ENCODE data around the gene CDC16. TPM values are rescaled to one million over a fixed set of nuclear protein-coding genes. Genes with fewer than 3 reads are reported as not detected.

CDC16 gene
- total and polyA plus RNA-seq, 2 of the 8 experiments (the other 6 are each of a cell fraction or from before 2014, with no cell fraction given), result 42.5 to 83.4 TPM

- Histone ChIP-seq H4K20me1 (replicated peaks in 1 of 2; ENCODE audit: control insufficient read depth in 1 of 2, insufficient read depth in 2 of 2, low read length in 2 of 2) (peaks cover 6 to 7% of the 10 kb centered on the region in 2 experiments), H3K14ac (ENCODE audit: insufficient read length) (no peak overlapping the region), H3K9me3 (ENCODE audit: insufficient read depth in 2 of 2, low read depth in 1 of 2, low read length in 1 of 2) (no peaks in the 10 kb centered on the region), H4K5ac (ENCODE audit: insufficient read length, low read depth, low read length) (no peak overlapping the region), H3K4me1 (replicated peaks in 1 of 4; ENCODE audit: control insufficient read depth in 3 of 4, insufficient read depth in 4 of 4, low read length in 3 of 4) (no peaks in the 10 kb centered on the region), H2BK12ac (ENCODE audit: low read depth, low read length) (no peak overlapping the region), H2AFZ (ENCODE audit: low read length) (no peak overlapping the region), H4K91ac (replicated peaks; ENCODE audit: insufficient read length, low read length) (no peak overlapping the region), H3K4ac (replicated peaks; ENCODE audit: insufficient read length, low read depth, low read length) (no peak overlapping the region), H3K79me1 (ENCODE audit: low read depth, low read length) (peaks cover 11% of the 10 kb centered on the region), H2BK5ac (ENCODE audit: low read depth, low read length) (no peak overlapping the region), H2BK15ac (ENCODE audit: low read length) (no peak overlapping the region), H3K4me3 (ENCODE audit: extremely low read depth in 1 of 4, insufficient read depth in 2 of 4, low read depth in 3 of 4, low read length in 4 of 4) (no peak overlapping the region), H4K8ac (ENCODE audit: extremely low read depth, insufficient read depth, low read length) (no peak overlapping the region), H3K23ac (ENCODE audit: insufficient read length) (no peak overlapping the region), H3K23me2 (ENCODE audit: low read depth, low read length) (no peaks in the 10 kb centered on the region), H3K79me2 (ENCODE audit: control insufficient read depth in 1 of 2, insufficient read depth in 2 of 2, low read length in 2 of 2) (peaks cover 0 to 25% of the 10 kb centered on the region in 2 experiments; a peak in 2 of 4 replicates), H2AK5ac (ENCODE audit: low read depth, low read length) (no peak overlapping the region), H2BK20ac (ENCODE audit: low read length) (no peak overlapping the region), H3K27ac (ENCODE audit: low read depth, low read length) (no peak overlapping the region), H2BK120ac (replicated peaks; ENCODE audit: low read depth, low read length) (no peak overlapping the region), H3K56ac (replicated peaks; ENCODE audit: insufficient read length, low read depth, low read length) (no peak overlapping the region), H3K36me3 (ENCODE audit: control insufficient read depth in 2 of 4, insufficient read depth in 4 of 4, low read length in 3 of 4) (peaks cover 12 to 57% (median 40%) of the 10 kb centered on the region in 4 experiments; a peak in 7 of 8 replicates), H3K27me3 (replicated peaks in 1 of 4; ENCODE audit: control insufficient read depth in 3 of 4, extremely low read depth in 1 of 4, insufficient read depth in 3 of 4, low read length in 3 of 4) (no peaks in the 10 kb centered on the region), H3K18ac (ENCODE audit: extremely low read depth, low read length) (no peak overlapping the region), H3K9ac (replicated peaks in 1 of 4; ENCODE audit: extremely low read depth in 1 of 4, low read depth in 3 of 4, low read length in 3 of 4) (no peak overlapping the region), H3K4me2 (ENCODE audit: insufficient read depth in 1 of 2, low read depth in 2 of 2, low read length in 2 of 2) (no peak overlapping the region)
- FAIRE-seq (no peak), DNase-seq (ENCODE audit: low read depth in 1 of 2, low spot score in 2 of 2) (no peak)
- CTCF ChIA-PET (ENCODE audit: partially characterized antibody), result interaction anchor here (1.6 kb wide), 1 partner anchor 44 kb away, joined by 4 read pairs; no protein-coding TSS in a partner anchor
- WGBS, 2 experiments (ENCODE audit: extremely low coverage in 1 of 2, insufficient coverage in 1 of 2, insufficient read length in 1 of 2, insufficient replicate concordance in 2 of 2, low coverage in 1 of 2, low lambda C conversion rate in 2 of 2, missing lambda C conversion rate in 1 of 2), result 85% methylated on average over 5 of the region's 5 CpGs; no CpG with 5 or more reads in 1 of the 2 experiments
- POLR2A ChIA-PET (ENCODE audit: partially characterized antibody), result interaction anchor here (0.6 to 2.1 kb wide), 2 partner anchors 11 to 142 kb away, joined by 3 to 6 read pairs; no protein-coding TSS in a partner anchor
- TF ChIP-seq SIRT6 (IDR thresholded peaks at IDR 0.05; ENCODE audit: low read length) (no peak), CEBPB (IDR thresholded peaks at IDR 0.05; ENCODE audit: low read depth, low read length) (no peak), SP4 (IDR thresholded peaks at IDR 0.05; ENCODE audit: low read length) (no peak), TBP (IDR thresholded peaks at IDR 0.05; ENCODE audit: low read depth, low read length) (no peak), GTF2F1 (IDR thresholded peaks at IDR 0.05; ENCODE audit: borderline replicate concordance, low read depth, low read length) (no peak), ZNF274 (IDR thresholded peaks at IDR 0.05; ENCODE audit: borderline replicate concordance, extremely low read depth, low read length) (no peak), FOSL1 (IDR thresholded peaks at IDR 0.05; ENCODE audit: insufficient read depth, low read depth, low read length) (no peak), SP2 (IDR thresholded peaks at IDR 0.05; ENCODE audit: low read length) (no peak), NRF1 (IDR thresholded peaks at IDR 0.05; ENCODE audit: low read depth, low read length) (no peak), RNF2 (IDR thresholded peaks at IDR 0.05; ENCODE audit: borderline replicate concordance, low read depth, low read length, missing control alignments, poor library complexity, severe bottlenecking) (no peak), TAF7 (optimal IDR thresholded peaks at IDR 0.05; ENCODE audit: borderline replicate concordance, low read depth, low read length) (no peak), POU5F1 (IDR thresholded peaks at IDR 0.05; ENCODE audit: low read depth, low read length) (no peak), EZH2 (IDR thresholded peaks at IDR 0.05; ENCODE audit: low read depth, low read length, severe bottlenecking) (no peak), RBBP5 (IDR thresholded peaks at IDR 0.05; ENCODE audit: borderline replicate concordance, low read depth, low read length) (no peak), JUND (IDR thresholded peaks at IDR 0.05; ENCODE audit: low read length) (no peak)
Measured at GRCh38 chr13:114296902-114297301, 62.2 kb downstream of the CDC16 start.
